Stimulated activated naive CD4-positive, alpha-beta T cell treated with Interleukin-2 at 50 U/mL for 16 hours (primary cell): ENCODE data around the gene MYLK.

Source experiments
- DNase-seq: peaks from one replicate; lab custom pipeline; 2025; lab: John Stamatoyannopoulos, UW

The MYLK gene

DNA sequence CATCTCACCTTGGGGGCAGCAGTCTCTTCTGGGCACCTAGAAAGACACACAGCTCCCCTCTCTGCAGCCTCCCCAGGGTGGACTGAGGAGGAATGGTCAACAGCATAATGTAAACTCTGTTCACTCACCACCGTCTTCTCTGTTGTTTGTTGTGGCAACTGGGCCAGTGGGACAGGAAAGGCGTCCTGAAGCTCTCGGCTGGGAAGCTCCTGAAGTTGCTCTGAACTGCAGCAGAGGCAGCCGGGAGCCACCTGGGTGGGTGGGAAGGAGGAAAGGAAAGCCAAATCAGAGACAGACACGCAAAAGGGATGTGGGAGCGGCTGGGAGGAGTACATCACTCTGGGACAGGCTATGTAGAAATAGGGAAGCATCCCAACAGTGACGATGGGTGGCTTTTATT is 52.7 kb downstream of the MYLK start:
- no peak for DNase-seq

DNA sequence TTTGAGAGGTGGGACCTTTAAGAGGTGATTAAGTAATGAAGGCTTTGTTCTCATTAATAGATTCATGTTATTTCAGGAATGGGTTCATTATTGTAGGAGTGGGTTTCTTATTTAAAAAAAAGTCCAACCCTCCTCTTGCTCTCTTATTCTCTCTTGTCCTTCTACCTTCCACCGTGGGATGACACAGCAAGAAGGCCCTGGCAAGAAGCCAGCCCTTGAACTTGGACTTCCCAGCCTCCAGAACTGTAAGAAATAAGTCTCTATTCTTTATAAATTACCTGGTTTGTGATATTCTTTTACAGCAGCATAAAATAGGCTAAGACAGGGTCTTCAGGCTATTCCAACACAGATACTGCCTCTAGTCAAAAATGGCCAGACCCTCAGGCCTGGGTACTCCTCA is 62.2 kb downstream of the MYLK start:
- no peak for DNase-seq

DNA sequence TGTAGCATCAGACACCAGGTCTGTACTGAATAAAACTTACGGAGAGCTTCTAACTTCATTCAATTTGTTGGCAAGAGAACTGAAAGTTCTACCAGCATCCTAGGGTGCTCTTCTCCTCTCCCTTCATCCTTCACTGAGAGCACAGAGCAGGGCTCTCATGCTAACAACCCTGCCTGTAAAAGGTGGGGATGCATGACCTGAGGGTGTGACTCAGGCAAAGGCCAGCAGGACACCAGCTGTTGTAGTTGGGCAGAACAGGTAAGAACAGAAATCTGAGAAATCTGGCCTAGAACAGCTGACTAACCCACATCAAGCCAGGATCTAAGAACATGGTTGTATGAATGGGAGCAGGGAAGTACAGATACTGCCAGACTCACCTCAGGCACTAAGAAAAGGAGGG is 64.2 kb downstream of the MYLK start:
- no peak for DNase-seq

DNA sequence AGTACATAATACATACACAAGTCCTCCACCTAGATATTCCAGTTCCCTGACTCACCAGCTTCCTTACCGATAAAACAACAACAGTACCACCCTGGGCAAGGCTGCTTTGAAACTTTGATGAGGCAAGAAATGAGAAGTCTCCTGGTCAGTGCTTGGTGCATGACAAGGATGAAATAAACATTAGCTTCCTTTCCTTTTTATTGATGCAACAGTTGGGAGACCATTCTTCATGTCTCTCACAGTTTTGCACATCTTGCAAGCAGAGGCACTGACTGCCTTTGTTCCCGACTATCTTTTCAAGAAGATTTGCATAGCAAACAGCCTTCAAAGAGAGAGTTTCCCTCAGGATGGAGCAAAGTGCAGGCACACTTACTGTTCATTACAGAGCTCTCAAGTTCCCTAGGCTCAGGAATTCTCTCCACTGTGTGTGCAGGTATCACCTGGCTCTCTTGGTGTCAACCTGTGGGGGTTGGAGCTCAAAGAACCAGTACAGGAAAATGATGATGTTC is 65.2 kb downstream of the MYLK start:
- DNase-seq, result no peak

DNA sequence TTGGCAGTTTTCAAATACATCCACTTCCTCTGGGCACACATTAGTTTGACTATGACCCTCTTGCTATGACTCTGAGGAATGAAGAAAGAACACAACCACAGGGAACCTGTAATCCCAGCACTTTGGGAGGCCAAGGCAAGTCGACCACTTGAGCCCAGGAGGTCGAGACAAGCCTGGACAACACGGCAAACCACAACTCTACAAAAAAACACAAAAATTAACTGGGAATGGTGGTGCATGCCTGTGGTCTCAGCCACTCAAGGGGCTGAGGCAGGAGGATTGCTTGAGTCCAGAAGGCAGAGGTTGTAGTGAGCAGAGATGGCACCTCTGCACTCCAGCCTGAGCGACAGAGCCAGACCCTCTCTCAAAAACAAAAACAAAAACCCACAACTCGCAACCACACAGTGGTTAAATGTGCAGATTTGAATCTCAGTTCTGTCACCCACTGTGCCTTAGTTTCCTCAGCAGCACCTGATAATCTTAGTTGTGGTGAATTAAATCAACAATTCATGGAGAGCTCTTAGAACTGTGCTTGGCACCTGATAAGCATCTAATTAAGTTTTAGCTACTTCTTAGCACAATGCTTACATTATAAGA is 65.7 kb downstream of the MYLK start:
- no peak for DNase-seq

DNA sequence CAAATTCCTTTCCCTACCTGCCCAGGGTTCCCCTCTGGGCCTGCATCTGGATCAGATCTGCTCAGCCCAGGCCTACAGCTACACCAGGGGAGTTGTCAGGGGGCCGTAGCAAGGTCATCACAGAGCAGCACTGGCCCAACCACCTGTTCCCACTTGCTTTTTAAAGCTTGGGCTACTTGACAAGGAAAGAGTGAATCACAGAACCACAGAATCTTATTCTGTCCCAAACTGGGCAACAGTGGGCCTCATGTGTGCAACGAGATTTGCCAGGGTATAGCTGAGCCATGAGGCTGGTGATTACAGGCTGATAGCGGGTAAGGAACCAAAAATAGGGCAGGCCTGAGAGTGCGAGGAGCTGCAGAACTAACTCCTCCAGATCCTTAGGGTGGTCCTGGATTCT is 66.7 kb downstream of the MYLK start:
- DNase-seq, result no peak

DNA sequence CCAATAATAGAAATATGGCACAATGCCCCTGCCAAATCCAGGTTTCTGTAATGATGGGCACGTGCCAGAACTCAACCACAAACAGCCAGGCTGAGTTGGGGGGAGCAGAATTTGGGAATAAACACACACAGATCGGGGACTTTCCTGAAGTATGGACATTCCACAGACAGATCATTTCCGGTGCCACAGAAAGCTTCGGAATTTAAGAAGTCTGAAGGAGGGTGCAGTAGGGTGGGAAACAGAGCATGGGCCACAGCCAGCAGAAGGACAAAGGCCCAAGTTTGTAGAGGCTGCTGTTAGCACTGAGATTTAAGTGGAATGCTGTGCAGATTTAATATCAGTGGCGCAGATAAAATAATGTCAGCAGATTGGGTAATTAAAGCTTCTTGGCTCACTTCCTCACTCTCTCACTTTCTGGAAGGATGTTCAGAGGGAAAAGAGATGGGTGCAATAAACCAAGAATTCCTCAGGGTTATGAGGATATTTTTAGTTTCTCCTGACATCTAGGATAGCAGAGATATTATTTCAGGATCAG is 67.4 kb downstream of the MYLK start:
- no peak for DNase-seq

DNA sequence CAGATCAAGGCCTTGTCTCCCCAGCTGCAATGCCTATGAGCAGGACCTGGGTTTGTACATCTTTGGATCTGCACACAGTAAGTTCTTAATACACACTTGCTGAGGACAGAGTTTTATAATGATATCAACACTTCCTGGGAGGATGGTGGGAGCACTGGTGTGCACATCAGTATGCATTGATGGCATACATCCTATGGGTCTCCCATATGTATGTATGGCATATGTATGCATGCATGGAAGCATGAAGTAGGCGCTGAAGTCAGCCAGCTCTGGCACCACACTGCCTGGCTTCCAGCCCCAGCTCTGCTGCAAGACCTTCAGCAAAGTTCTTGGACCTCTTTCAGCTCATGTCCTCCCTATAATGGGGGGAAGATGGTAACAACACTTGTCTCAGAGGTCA is 68.2 kb downstream of the MYLK start:
- no peak for DNase-seq

DNA sequence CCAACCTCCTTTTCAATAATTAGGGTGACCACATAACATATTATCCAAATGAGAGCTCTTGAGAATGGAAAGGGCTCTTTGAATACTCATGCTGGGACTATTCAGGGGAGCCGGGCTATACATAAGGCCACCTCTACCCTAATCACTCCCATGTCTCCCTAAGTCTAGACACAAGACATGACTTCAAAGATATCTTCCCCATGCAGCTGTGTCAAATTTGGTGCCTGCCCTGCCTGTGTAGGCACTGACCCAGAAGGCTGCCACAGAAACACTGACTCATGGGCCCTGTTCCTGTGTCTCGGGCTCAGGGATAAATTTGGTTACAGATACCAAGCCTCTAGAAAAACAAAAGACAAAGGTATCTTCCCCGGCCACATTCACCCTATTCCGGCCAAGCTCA is 70.3 kb downstream of the MYLK start:
- DNase-seq, result no peak

DNA sequence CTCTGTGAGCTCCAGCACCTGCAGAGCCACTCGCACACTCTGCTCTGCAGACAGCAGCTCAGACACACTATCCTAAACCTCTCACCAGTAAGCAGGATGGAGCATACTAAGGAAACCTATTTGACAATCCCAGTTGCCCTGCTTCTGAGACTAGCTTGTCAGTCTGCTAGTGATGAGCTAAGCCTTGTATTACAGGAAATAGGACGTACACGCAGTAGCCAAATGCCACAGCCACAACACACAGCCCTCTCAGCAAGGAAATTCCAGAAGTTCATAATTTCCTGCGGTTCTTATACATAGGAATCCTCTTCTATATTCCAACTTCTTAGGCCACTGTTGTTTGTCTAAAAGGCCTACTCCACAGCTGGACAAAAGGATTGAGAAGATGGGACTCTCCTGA is 74.5 kb downstream of the MYLK start:
- DNase-seq, result no peak

DNA sequence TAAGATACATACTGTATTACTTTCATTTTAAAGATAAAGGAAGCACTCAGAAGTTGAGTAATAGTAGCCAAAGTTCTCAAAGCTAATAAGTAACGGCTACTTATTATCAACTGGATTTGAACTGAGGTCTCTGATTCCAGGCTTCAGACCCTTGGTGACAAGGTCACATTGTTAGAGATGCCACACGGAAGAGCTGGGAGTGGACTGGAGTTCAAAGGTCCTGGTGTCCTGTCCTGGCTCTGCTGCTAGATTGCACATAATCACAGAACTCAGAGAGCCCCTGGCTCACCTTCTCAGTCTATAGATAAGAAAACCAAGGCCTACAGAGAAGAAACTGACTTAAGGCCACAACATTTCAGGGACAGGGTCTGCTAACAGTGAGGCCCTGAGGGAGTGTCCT is 75.3 kb downstream of the MYLK start:
- no peak for DNase-seq

DNA sequence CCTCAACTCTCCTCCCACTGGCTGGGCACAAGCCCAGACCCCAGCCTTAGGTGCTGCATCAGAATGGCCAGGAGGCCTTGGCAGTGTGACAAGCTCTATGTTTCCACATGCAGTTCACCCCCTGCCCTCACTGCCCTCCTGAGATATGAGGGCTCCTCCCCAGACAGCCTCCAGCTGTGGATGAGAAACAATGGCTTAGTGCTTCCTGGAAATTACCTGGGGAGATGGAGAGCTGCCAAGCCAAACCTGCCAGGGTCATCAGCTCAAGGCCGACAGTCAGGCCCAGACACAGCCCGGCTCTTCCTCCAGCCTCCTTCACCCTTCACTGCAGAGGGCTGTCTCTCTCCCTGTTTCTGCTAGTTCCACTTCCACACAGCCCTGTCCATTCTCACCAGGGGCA is 76.3 kb downstream of the MYLK start:
- DNase-seq, result no peak

DNA sequence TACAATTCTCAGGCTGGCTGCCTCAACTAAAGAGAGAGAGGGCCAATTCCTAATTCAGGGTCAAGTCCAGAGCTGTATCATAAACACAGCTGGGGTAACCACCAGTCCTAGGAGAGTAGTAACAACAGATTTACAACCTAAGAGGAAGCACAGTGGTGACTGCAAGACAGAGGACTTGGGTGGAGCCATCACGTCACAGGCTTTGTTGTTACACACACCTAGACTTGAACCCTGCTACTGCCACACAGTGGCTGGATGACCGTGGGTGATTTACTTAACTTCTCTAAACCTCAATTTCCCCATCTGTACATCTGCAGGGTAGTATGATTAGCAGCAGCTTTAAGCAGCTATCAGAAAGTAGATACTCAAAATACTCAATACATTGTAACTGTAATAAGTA is 78.6 kb downstream of the MYLK start:
- DNase-seq, result no peak

DNA sequence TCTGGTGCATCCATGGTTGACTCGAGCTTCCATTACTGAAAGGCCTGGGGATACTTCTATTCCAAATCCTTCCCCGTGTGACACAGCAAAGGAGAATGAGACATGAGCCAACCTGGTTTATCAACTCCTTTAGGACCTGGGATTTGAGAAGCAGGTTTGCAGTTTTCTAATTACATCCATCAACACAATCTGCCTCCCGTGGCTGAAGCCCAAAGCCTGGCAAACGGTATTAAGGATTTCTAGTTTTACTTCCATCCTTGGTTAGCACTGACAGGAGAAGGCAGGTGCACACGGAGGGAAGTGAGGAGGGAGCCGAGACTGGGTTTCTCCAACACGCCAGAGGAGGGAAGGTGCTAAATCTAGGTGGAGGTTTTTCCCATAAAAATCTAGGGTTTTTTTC is 79.0 kb downstream of the MYLK start:
- DNase-seq, result no peak

DNA sequence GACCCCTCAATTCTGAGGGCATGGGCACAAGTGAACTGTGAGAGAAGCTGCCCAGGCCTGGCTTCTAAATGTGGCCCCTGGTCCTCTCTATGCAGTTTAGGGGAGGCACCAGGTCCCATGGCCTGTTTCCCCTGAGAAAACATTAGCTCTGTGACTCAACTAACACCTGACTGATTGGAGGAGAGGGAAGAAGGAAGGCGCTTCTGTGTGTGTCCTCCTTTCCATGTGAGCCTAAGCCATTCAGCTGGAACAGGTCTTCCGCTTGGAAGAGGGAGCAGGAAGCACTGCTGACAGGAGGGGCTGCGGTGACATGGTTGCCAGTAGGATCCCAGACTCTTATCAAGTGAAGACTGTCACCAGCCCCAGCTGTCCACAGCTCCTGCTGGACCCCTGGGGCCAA is 79.5 kb downstream of the MYLK start:
- no peak for DNase-seq

DNA sequence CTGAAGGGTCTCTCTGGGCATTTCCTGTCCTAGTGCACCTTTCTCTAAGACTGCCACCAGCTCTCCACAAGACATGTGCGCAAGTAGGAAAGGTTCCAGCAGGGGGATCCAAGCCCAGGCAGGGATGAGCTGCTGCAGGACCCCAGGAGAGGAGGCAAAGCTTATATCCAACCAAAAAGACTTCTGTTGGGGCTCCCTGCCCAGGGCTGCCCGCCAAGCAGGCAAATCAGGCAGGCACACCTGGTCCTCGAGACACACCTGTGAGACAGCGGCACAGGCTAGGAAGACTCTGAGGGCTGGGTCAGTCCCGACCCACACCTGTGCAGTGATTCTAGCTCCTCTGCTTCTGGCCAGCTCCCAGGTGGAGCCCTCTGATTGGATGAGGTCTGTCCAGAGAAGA is 80.6 kb downstream of the MYLK start:
- DNase-seq, result no peak

DNA sequence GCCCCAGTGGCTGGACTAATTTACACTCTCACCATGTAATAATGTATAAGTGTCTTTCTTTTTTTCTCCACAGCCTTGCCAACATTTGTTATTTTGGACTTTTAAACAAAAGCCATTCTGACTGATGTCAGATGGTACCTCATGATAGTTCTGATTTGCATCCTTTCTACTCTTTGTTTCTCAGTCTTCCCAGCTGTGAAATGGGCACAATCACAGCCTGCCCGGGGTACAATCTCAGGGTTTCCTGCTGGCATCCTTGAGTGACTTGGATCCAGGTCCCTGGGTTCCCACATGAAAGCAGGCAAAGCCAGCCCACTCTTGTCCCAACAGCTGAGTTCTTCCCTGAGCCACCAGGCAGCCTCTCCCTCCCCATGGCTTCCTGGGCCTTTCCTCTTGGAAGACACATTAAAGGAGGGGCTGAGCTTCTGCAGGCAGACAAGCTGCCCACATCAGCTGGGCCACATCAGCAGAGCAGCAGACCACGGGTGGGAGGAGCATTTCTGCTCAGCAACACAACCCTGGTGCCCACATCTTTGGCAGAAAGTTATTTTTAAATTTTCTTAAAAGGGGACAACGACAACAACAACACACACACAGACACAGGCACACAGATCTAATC is 82.0 kb downstream of the MYLK start:
- DNase-seq, result no peak

DNA sequence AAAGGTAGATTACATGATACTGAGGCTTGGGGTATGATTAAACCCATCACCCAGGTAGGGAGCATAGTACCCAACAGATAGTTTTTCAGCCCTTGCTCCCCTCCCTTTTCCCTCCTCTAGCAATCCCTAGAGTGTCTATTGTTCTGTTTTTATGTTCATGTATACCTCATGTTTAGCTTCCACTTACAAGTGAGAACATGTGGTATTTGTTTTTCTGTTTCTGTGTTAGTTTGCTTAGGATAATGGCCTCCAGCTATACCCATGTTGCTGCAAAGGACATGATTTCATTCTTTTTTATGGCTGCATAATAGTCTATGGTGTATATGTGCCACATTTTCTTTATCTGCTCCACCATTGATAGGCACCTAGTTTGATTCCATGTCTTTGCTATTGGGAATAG is 82.7 kb downstream of the MYLK start:
- DNase-seq, result no peak

DNA sequence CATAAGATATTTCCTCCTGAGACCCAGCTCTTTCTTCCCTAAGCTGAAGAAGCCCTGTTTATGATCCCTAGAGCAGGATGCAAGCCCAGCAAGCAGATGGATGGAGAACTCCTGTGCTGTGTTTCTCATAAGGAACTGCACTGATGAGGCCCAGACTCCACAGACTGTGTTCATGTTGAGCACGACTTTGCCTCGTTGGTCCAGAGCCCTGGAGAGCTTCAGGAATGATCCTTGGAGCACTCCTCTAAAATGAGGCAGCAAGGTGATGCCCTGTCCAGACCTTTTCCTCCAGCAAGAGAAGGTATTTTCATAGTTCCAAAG is 83.8 kb downstream of the MYLK start:
- DNase-seq, result no peak

DNA sequence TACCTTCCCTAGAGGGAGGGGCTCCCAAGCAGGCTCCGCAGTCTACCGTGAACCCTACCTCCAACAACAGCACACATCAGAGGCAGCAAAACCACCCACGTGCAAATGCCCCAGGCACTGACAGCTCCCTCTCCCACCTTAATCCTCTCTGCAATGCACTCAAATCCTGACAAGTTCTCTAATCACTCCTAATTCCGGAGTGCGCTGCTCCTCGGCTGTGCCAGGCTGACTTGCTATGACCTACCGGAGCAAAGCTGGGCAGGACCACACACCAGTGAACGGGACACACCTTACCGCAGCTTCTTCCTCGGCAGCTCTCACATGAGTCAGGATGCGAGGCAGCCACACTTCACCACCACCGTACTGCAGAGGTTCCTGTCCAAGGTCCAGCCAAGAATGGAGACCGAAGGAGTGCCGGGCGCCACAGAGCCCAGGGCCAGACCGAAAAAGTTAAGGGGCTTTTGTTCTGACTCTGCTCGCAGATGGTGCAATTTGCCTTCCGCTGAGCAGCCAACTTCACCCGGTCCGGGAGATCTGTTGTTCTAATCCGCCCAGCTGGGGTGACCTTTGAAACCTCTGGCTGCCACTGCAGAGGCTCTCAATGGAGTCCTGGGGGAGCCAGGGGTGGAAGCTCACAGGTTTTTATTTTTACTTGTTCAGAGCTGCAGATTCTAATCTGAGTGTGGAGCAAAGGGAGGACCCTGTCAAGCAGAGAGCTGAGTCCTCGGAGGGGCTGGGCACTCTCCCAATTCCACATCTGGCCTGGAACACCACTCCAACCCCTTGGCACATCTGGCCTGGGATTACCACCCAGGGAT is 84.4 kb downstream of the MYLK start:
- no peak for DNase-seq

DNA sequence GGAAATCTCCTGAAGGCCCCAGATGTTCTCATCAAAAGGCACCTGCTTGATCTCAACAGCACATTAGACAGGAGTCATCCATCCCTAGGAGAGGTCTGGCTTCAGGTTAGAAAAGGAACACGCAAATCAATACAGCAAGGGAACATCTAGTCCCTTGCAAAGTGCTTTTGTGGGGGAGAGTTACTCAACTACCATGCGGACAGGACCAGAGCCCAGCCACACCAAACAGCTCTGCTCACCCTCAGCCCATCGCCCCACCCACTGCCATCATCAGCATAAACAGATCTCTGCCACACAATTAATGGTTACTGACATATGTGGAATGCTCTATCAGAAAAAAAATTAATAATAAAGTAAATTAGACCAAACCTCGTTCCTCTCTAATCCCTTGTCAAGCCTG is 85.6 kb downstream of the MYLK start:
- no peak for DNase-seq

DNA sequence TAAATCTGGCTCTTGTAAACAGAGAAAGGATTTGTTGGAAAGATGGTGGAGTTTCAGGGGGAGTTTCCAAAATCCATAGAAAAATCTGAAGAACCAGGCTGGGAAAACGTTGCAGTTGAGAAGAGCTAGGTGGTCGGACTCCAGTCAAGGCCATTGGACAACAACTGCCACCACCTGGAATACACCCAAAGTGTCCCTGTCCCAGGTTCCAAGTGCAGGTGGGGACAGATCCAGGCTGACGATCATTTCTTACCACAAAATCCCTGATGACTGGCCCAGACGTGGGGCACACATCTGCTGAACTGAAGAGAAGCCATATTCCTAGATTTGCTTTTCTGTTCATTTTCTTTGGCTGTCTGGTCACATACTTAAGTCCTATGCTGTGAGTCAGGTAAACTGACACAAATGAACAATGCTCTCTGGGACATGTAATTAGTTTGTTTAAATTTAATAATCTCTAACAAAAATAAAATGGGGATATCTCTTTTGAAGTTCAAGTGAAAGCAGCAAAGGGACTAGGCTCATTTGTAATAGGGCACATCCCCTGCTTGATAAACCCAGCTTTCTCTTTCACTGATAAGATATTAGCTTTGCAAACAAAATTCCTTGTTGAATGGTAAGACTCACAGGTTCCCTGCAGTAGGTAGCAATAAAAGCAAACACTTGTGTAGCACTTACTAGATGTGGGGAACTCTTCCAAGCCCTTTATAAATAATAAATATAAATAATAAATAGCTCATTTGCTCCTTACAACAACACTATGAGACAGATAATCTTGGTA is 88.5 kb downstream of the MYLK start:
- no peak for DNase-seq

DNA sequence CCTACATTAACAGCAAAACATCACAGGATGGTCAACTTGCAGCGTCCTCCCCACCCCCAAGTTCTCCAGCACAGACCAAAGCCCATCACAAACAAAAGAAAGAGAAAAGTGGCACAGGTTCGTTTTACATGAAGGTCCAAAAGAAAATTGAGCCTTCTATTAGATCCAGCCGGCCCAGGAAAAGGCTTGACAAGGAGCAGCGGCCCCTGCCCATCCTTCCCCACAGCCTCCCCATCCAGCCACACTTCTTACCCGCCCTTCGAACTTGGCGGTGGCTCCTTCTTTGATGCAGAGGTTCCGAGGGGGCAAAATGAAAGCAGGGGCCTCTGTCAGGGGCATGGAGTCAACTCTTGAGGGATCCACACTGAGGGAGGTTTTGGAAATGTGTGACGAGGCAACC is 90.7 kb downstream of the MYLK start:
- DNase-seq, result no peak
